B cell (primary cell): ENCODE results near the gene PDE11A. TPM values are rescaled to one million over a fixed set of nuclear protein-coding genes. Genes with fewer than 3 reads are reported as not detected.

Source experiments
- ATAC-seq: fragments of 200-7000 bp; cut with Tn5 transposase; one replicate; pipeline ENCODE4 v1.10.0; 2021; ENCODE audit warnings: low read depth, mild to moderate bottlenecking, moderate number of reproducible peaks, moderate library complexity
- CTCF ChIA-PET: fragments of 350-600 bp; sonication (Branson Sonifier 250); formaldehyde crosslinking; loops from one replicate; lab custom pipeline; 2021; ENCODE audit warnings: antibody characterized with exemption, inconsistent platforms; lab: Charles Lee
- POLR2A ChIA-PET: fragments of 350-600 bp; sonication (Branson Sonifier 250); formaldehyde crosslinking; loops from one replicate; lab custom pipeline; 2021; ENCODE audit warnings: antibody characterized with exemption; lab: Charles Lee
- DNase-seq: peaks from one replicate; pipeline ENCODE4 v3.0.0; 2013
- H2AFZ ChIP-seq: 2 replicates; pipeline ENCODE4 v1.6.1; 2012; ENCODE audit warnings: mild to moderate bottlenecking, low read depth, low read length; ENCODE audit not compliant: insufficient read depth, poor library complexity, severe bottlenecking
- H3K27ac ChIP-seq, 2 donors: 1 replicate in 1 of 2; 2 replicates in 1 of 2; pipeline ENCODE4 v1.5.1; 2012 to 2013; ENCODE audit warnings: low read length in 2 of 2, mild to moderate bottlenecking in 2 of 2, moderate library complexity in 1 of 2
- H3K27me3 ChIP-seq, 4 experiments: fragments of 200-600 bp in 1 of 4; sonication (generic) in 1 of 4; replicated peaks in 1 of 4; 1 replicate in 2 of 4; 2 replicates in 2 of 4; pipeline versions ENCODE4 v1.6.1 to v1.7.0; 2013 to 2016; ENCODE audit warnings: low read length in 3 of 4, mild to moderate bottlenecking in 2 of 4, mixed read lengths in 1 of 4, moderate library complexity in 1 of 4; ENCODE audit not compliant: insufficient read depth in 4 of 4, control insufficient read depth in 3 of 4; ENCODE audit errors: control extremely low read depth in 1 of 4
- H3K36me3 ChIP-seq, 2 experiments: replicated peaks in 1 of 2; 1 replicate in 1 of 2; 2 replicates in 1 of 2; pipeline versions ENCODE4 v1.6.1 to v1.7.1; 2013; ENCODE audit warnings: low read length in 1 of 2; ENCODE audit not compliant: insufficient read depth in 2 of 2, control insufficient read depth in 1 of 2; ENCODE audit errors: control extremely low read depth in 1 of 2, extremely low read depth in 1 of 2
- H3K4me1 ChIP-seq, 2 donors: fragments of 200-600 bp in 1 of 2; sonication (generic) in 1 of 2; 1 replicate in 1 of 2; 2 replicates in 1 of 2; pipeline versions ENCODE4 v1.5.1 to v1.6.1; 2013 to 2017; ENCODE audit warnings: low read length in 2 of 2; ENCODE audit not compliant: control insufficient read depth in 2 of 2, insufficient read depth in 2 of 2
- H3K4me2 ChIP-seq: replicated peaks from 2 replicates; pipeline ENCODE3; 2012; ENCODE audit warnings: mild to moderate bottlenecking, low read depth, low read length; ENCODE audit not compliant: poor library complexity, severe bottlenecking
- H3K4me3 ChIP-seq, 5 experiments: fragments of 200-600 bp in 1 of 5; sonication (generic) in 1 of 5; 1 replicate in 3 of 5; 2 replicates in 2 of 5; pipeline versions ENCODE4 v1.5.1 to v1.7.0; 2011 to 2016; ENCODE audit warnings: low read length in 4 of 5, mild to moderate bottlenecking in 4 of 5, low read depth in 2 of 5, control low read depth in 1 of 5, moderate library complexity in 1 of 5; ENCODE audit not compliant: insufficient read depth in 1 of 5; ENCODE audit errors: control extremely low read depth in 1 of 5, extremely low read depth in 1 of 5
- H3K79me2 ChIP-seq: fragments of 200-600 bp; sonication (generic); one replicate; pipeline ENCODE4 v1.6.0; 2016; ENCODE audit warnings: low read length; ENCODE audit not compliant: control insufficient read depth, insufficient read depth
- H3K9ac ChIP-seq: fragments of 200-600 bp; sonication (generic); 2 replicates; pipeline ENCODE4 v1.6.1; 2017; ENCODE audit warnings: mild to moderate bottlenecking, low read length, moderate library complexity
- H3K9me3 ChIP-seq, 3 donors: one replicate each; pipeline versions ENCODE4 v1.6.1 to v1.7.1; 2013; ENCODE audit warnings: low read length in 2 of 3; ENCODE audit not compliant: control insufficient read depth in 2 of 3, insufficient read depth in 1 of 3; ENCODE audit errors: control extremely low read depth in 1 of 3
- H4K20me1 ChIP-seq: 2 replicates; pipeline ENCODE4 v1.6.0; 2012; ENCODE audit warnings: mild to moderate bottlenecking, low read length; ENCODE audit not compliant: insufficient read depth, control insufficient read depth, poor library complexity, severe bottlenecking
- H3K27ac Mint-ChIP-seq: one replicate; pipeline ENCODE4 v1.8.0; 2021; ENCODE audit warnings: mixed read lengths
- H3K27me3 Mint-ChIP-seq: one replicate; pipeline ENCODE4 v1.8.0; 2021; ENCODE audit warnings: mixed read lengths
- H3K4me1 Mint-ChIP-seq: one replicate; pipeline ENCODE4 v1.8.0; 2021; ENCODE audit warnings: mixed read lengths
- H3K4me3 Mint-ChIP-seq: one replicate; pipeline ENCODE4 v1.8.0; 2021; ENCODE audit warnings: mixed read lengths
- H3K9me3 Mint-ChIP-seq: one replicate; pipeline ENCODE4 v1.8.0; 2022; ENCODE audit warnings: mixed read lengths; ENCODE audit not compliant: insufficient read depth
- EZH2 ChIP-seq: IDR thresholded peaks from 2 replicates; pipeline ENCODE4 v1.6.1; 2012; ENCODE audit warnings: borderline replicate concordance, low read depth, mild to moderate bottlenecking, moderate library complexity, low read length; ENCODE audit not compliant: insufficient read depth, poor library complexity, severe bottlenecking
- WGBS: methylation state at CpG from one replicate; pipeline ENCODE4 v1.1.5; 2013; ENCODE audit warnings: missing lambda C conversion rate; ENCODE audit not compliant: insufficient coverage; 5-methylcytosine and 5-hydroxymethylcytosine counted together
- intact Hi-C: fragments of 100-400 bp; cut with micrococcal nuclease; formaldehyde crosslinking; loops from one replicate; pipeline ENCODE4 v1.10.0; 2022
- polyA plus RNA-seq: library from polyadenylated mRNA; depleted of rRNA; stranded (reverse); fragments of >200 nt; gene quantifications from 2 replicates; pipeline ENCODE4 v1.2.3, GENCODE V29; 2012
- total RNA-seq, 2 donors: library from RNA; stranded (reverse); fragments of 120-200 nt in 1 of 2; gene quantifications; 1 replicate in 1 of 2; 2 replicates in 1 of 2; pipeline versions ENCODE4 v1.2.3 to v1.2.4, GENCODE V29; 2013 to 2022
- TF ChIP-seq, protein P1 (sequence below): fragments of 200-600 bp; IDR thresholded peaks from one replicate; pipeline ENCODE4 v1.8.0; 2022; ENCODE audit warnings: antibody characterized with exemption, mild to moderate bottlenecking

The PDE11A gene
- total and polyA plus RNA-seq, 2 donors (not counting 1 experiment from before 2014, with no cell fraction given), result 0.25 TPM; not detected in 1

DNA sequence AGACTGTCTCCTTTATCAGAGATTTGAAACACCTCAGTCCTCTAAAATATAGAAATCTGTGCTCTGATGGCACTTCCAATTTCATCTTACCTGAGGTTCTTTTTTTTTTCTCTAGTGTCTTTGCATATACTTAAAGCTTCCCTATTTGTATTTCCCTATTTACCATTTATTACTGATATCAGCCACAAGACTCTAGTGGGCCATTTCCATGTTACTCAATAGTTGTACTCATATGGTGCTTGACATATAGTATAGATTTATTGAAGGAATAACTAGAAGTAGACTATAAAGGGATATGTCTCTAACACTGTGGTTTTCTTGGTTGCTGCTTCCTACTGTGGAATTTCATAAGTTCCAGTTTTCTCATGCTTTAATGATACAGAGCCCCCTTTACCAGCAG lies 42.7 kb upstream of the PDE11A start:
- Histone ChIP-seq H3K9ac (no peak overlapping the region), H3K4me2 (no peak overlapping the region), H2AFZ (no peak overlapping the region), H3K27ac (no peak overlapping the region), H4K20me1 (no peaks in the 10 kb centered on the region), H3K4me1 (peaks cover 12% of the 10 kb centered on the region in 2 donors), H3K9me3 (no peaks in the 10 kb centered on the region), H3K27me3 (no peaks in the 10 kb centered on the region), H3K4me3 (no peak overlapping the region), H3K36me3 (peaks cover 0 to 13% of the 10 kb centered on the region in 2 experiments), H3K79me2 (peaks cover 11% of the 10 kb centered on the region)
- Mint-ChIP-seq H3K9me3 (no peaks in the 10 kb centered on the region), H3K27me3 (no peaks in the 10 kb centered on the region), H3K27ac (no peak overlapping the region), H3K4me3 (no peak overlapping the region), H3K4me1 (peaks cover 39% of the 10 kb centered on the region)
- ChIA-PET CTCF (no interaction called here), POLR2A (no interaction called here)
- DNase-seq, result no peak
- intact Hi-C loops, result loop anchor here (10.0 kb wide), 1 partner anchor 480 kb away; no protein-coding TSS in a partner anchor
- ATAC-seq, result no peak
- no peak for TF ChIP-seq EZH2
- TF ChIP-seq, protein P1, sequence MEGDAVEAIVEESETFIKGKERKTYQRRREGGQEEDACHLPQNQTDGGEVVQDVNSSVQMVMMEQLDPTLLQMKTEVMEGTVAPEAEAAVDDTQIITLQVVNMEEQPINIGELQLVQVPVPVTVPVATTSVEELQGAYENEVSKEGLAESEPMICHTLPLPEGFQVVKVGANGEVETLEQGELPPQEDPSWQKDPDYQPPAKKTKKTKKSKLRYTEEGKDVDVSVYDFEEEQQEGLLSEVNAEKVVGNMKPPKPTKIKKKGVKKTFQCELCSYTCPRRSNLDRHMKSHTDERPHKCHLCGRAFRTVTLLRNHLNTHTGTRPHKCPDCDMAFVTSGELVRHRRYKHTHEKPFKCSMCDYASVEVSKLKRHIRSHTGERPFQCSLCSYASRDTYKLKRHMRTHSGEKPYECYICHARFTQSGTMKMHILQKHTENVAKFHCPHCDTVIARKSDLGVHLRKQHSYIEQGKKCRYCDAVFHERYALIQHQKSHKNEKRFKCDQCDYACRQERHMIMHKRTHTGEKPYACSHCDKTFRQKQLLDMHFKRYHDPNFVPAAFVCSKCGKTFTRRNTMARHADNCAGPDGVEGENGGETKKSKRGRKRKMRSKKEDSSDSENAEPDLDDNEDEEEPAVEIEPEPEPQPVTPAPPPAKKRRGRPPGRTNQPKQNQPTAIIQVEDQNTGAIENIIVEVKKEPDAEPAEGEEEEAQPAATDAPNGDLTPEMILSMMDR, result no peak

DNA sequence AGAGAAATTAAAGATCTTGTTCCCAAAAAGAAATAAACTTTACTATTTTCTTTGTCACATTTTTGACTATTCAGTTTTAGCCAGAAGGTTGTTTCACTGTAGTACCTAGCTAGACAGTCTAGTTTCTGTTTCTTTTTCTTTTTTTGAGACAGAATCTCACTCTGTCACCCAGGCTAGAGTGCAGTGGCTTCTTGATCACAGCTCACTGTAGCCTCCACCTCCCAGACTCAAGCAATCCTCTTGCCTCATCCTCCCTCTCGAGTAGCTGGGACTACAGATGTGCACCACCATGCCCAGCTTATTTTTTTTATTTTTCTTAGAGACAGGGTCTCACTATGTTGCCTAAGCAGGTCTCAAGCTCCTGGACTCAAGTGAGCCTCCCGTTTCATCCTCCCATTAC lies 41.9 kb upstream of the PDE11A start:
- Mint-ChIP-seq H3K27me3 (no peaks in the 10 kb centered on the region), H3K9me3 (no peaks in the 10 kb centered on the region), H3K4me3 (no peak overlapping the region), H3K27ac (no peak overlapping the region), H3K4me1 (peaks cover 39% of the 10 kb centered on the region)
- intact Hi-C loops, result loop anchor here (5.0 to 10.0 kb wide), 2 partner anchors 283 to 480 kb away; no protein-coding TSS in a partner anchor
- POLR2A ChIA-PET, result no interaction called here
- Histone ChIP-seq H3K4me3 (no peak overlapping the region), H3K4me1 (peaks cover 12% of the 10 kb centered on the region in 2 donors), H3K27me3 (no peaks in the 10 kb centered on the region), H3K27ac (no peak overlapping the region), H3K9ac (no peak overlapping the region), H2AFZ (no peak overlapping the region), H3K9me3 (no peaks in the 10 kb centered on the region), H3K4me2 (no peak overlapping the region), H3K36me3 (peaks cover 0 to 11% of the 10 kb centered on the region in 2 experiments), H4K20me1 (no peaks in the 10 kb centered on the region), H3K79me2 (peaks cover 11% of the 10 kb centered on the region)
- CTCF ChIA-PET, result no interaction called here
- DNase-seq, result no peak
- no peak for ATAC-seq
- TF ChIP-seq, protein P1, result no peak
- TF ChIP-seq EZH2, result no peak
- WGBS, result 91% methylated on average over 2 of the region's 2 CpGs
